Prostate gland (tissue), 2 donors: ENCODE results near the gene C17orf78. TPM values are rescaled to one million over a fixed set of nuclear protein-coding genes. Genes with fewer than 3 reads are reported as not detected.
A peak's percentile ranks its signal among the peaks of the same experiment; 100 is the strongest.
"Not testable (repeated sequence)": the region's sequence is repeated elsewhere in the genome, so short reads cannot be mapped to it uniquely, and the experiment has no call there.

Source experiments
- DNase-seq: peaks from one replicate; pipeline ENCODE4 v3.0.0-alpha.2; 2019; ENCODE audit warnings: low spot score
- H3K27ac ChIP-seq, 2 donors: fragments of 200-600 bp; sonication (generic); 2 replicates each; pipeline ENCODE4 v1.5.1; 2017 to 2019
- H3K27me3 ChIP-seq: fragments of 200-600 bp; sonication (generic); replicated peaks from 2 replicates; pipeline ENCODE4 v1.5.1; 2019; ENCODE audit not compliant: insufficient read depth
- H3K36me3 ChIP-seq, 2 donors: fragments of 200-600 bp; sonication (generic); 1 replicate in 1 of 2; 2 replicates in 1 of 2; pipeline versions ENCODE4 v1.5.1 to v1.8.1; 2017 to 2019
- H3K4me1 ChIP-seq: fragments of 200-600 bp; sonication (generic); replicated peaks from 2 replicates; pipeline ENCODE4 v1.5.1; 2019
- H3K4me3 ChIP-seq, 2 donors: fragments of 200-600 bp; sonication (generic); 2 replicates each; pipeline ENCODE4 v1.5.1; 2017 to 2019
- H3K9me3 ChIP-seq: fragments of 200-600 bp; sonication (generic); 2 replicates; pipeline ENCODE4 v1.5.1; 2017
- POLR2A ChIP-seq: fragments of 450-650 bp; IDR thresholded peaks from one replicate; pipeline ENCODE4 v1.6.1; 2016; ENCODE audit warnings: antibody characterized with exemption, mild to moderate bottlenecking
- POLR2AphosphoS5 ChIP-seq: sonication (generic); formaldehyde crosslinking; IDR thresholded peaks from one replicate; pipeline ENCODE4 v1.6.1; 2017; ENCODE audit warnings: antibody characterized with exemption
- WGBS: methylation state at CpG from one replicate; pipeline ENCODE4 v1.1.5; 2018; 5-methylcytosine and 5-hydroxymethylcytosine counted together
- intact Hi-C: fragments of 100-400 bp; cut with DNase I; formaldehyde crosslinking; loops from one replicate; pipeline ENCODE4 v1.14.2; 2022
- total RNA-seq, 2 donors: library from RNA; depleted of rRNA; stranded (reverse); fragments of >200 nt; gene quantifications; one replicate each; pipeline ENCODE4 v1.1.0, GENCODE V29; 2016
- TF ChIP-seq, protein P1 (sequence below), 4 experiments: fragments of 200-600 bp in 2 of 4; fragments of 450-650 bp in 2 of 4; sonication (generic) in 2 of 4; IDR thresholded peaks; 1 replicate in 3 of 4; 2 replicates in 1 of 4; pipeline ENCODE4 v1.5.1; 2016 to 2019; ENCODE audit warnings: antibody characterized with exemption in 4 of 4, mild to moderate bottlenecking in 2 of 4, moderate library complexity in 2 of 4

C17orf78 gene
- total RNA-seq, 2 donors from 2014 or later, result not detected

DNA sequence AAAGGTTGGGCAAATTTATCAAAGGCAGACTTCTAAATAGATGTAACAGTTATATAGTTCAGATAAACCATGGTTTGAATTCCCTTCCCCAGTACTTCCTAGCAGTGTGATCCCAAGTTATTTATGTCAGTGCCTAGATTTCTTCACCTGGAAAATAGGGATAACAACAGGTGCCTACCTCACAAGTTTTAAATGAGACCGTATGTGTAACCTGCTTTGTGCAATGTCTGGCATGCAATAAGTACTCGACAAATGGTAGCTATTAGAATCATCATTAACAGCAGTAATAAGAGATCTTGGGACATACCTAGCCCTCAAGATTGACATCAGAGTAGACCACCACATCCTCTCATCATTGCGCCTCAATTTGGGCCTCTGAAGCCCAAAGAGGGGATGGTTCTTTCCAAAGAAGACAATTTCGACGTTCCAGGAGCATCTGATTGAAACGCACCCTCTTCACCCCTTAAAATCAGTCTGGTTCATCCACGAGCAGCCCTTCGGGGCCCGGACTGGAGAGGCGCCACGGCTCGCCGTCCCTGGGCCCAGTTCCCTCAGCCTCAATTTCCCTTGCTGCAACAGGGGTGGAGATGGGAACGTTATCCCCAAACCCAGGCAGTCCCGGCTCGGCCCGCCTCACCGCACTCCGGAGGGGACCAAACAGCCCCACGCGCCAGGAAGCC lies 30.3 kb downstream of the C17orf78 start:
- H3K27ac ChIP-seq, result peak overlapping the region; percentile 85 to 88
- TF ChIP-seq POLR2A, result no peak
- TF ChIP-seq, protein P1, sequence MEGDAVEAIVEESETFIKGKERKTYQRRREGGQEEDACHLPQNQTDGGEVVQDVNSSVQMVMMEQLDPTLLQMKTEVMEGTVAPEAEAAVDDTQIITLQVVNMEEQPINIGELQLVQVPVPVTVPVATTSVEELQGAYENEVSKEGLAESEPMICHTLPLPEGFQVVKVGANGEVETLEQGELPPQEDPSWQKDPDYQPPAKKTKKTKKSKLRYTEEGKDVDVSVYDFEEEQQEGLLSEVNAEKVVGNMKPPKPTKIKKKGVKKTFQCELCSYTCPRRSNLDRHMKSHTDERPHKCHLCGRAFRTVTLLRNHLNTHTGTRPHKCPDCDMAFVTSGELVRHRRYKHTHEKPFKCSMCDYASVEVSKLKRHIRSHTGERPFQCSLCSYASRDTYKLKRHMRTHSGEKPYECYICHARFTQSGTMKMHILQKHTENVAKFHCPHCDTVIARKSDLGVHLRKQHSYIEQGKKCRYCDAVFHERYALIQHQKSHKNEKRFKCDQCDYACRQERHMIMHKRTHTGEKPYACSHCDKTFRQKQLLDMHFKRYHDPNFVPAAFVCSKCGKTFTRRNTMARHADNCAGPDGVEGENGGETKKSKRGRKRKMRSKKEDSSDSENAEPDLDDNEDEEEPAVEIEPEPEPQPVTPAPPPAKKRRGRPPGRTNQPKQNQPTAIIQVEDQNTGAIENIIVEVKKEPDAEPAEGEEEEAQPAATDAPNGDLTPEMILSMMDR (IDR thresholded peaks at IDR 0.05), result no peak
- TF ChIP-seq POLR2AphosphoS5, result no peak
- no peaks in the 10 kb centered on the region for H3K4me1 ChIP-seq
- intact Hi-C loops, result loop anchor here (2.0 kb wide), 1 partner anchor 85 kb away; no protein-coding TSS in a partner anchor
- no peaks in the 10 kb centered on the region for H3K27me3 ChIP-seq
- no peaks in the 10 kb centered on the region for H3K9me3 ChIP-seq
- H3K4me3 ChIP-seq, result peak overlapping the region; percentile 67 to 84
- DNase-seq, result no peak
- no peaks in the 10 kb centered on the region for H3K36me3 ChIP-seq
- under 1% methylated on average over 21 of the region's 21 CpGs for WGBS

DNA sequence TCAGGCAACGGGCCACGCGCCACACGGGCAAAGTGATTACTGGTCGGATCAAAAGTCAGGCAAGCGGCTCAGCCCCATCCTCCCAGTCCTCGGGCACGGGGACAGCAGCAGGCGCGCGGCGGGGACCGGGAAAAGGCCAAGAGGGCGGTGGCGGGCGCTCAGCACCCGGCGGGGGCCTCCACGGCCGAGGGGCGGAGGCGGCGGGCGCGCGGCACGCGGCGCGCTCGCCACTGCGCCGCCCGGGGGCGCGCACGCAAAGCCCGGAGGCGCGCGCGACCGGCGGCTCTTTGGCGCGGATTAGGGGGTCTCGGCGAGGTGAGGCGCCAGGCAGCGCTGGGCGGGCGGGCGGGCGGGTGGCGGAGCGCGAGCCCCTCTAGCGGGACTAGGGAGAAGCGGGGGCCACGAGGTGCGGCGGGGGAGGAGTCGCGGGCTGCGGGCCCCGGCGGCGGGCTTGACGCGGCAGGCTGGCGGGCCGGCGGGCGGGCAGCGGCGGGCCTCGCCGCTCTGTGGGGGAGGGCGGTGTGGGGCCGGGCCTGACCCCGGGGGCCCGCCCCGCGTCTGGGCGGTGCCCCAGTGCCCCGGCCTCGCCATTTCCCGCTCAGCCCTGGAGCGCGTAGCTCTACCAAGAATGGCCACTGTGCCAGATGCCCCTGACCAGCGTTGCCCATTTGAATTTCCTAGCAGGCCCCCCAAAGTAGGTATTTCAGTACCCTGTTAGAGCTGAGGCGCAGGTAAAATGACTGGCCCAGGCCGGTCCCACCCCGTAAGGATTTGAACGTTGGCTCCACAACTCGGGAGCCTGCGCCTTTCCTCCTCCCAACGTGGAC lies 31.1 kb downstream of the C17orf78 start, which contains the start of the genes ACACA and TADA2A:
Gene ACACA (minus strand): TSS at position 202 of the 827 bp plus-strand sequence. CDS start 537 bp downstream, outside the sequence.
Gene TADA2A (plus strand): TSS at position 252 of the 827 bp plus-strand sequence. CDS start 4,480 bp downstream, outside the sequence.
- TF ChIP-seq POLR2AphosphoS5 (peak; percentile 37), POLR2A (peak; percentile 58)
- TF ChIP-seq, protein P1 (IDR thresholded peaks at IDR 0.05), result peak in 2 of 4 experiments; percentile 19 to 39
- H3K27ac ChIP-seq, result peak within 1 kb of the TSS; percentile 85 to 88
- no peaks in the 10 kb centered on the region for H3K4me1 ChIP-seq
- intact Hi-C loops, result loop anchor here (2.0 kb wide), 1 partner anchor 84 kb away; no protein-coding TSS in a partner anchor
- no peaks in the 10 kb centered on the region for H3K9me3 ChIP-seq
- H3K4me3 ChIP-seq, result peak within 1 kb of the TSS; percentile 67 to 84
- DNase-seq, result peak; percentile 69
- under 1% methylated on average over 73 of the region's 98 CpGs for WGBS
- no peaks in the 10 kb centered on the region for H3K27me3 ChIP-seq
- peaks cover 0 to 5% of the 10 kb centered on the region in 2 donors for H3K36me3 ChIP-seq

DNA sequence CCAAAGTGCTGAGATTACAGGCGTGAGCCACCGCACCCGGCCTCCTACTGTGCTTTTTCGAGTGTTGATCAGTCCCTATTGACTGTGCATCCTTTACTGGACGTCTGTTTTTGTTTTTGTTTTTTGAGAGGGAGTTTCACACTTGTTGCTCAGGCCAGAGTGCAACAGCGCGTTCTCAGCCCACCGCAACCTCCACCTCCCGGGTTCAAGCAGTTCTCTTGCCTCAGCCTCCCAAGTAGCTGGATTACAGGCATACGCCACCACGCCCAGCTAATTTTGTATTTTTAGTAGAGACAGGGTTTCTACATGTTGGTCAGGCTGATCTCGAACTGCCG lies 32.3 kb downstream of the C17orf78 start:
- H3K4me1 ChIP-seq, DNase-seq, intact Hi-C loops, H3K27me3 ChIP-seq, H3K9me3 ChIP-seq, H3K27ac ChIP-seq, H3K36me3 ChIP-seq, H3K4me3 ChIP-seq: not testable (repeated sequence)
- WGBS, result 92% methylated on average over 13 of the region's 13 CpGs

DNA sequence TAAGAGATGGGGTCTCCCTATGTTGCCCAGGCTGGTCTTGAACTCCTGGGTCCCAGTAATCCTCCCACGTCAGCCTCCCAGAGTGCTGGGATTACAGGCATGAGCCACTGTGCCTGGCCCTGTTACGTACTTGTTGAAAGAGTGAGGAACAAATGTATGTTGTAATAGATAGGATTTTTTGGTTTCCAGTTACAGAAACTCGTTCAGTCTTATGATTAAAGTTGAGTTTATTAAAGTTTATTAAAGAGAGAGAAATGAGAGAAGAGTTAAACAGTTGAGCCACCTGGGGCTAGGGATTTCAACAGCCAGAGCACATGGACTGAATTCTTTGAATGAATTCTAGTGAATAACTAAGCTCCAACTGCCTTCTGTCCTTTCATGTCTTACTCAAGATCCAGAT lies 34.6 kb downstream of the C17orf78 start:
- TF ChIP-seq, protein P1 (IDR thresholded peaks at IDR 0.05), result no peak
- no peak for TF ChIP-seq POLR2AphosphoS5
- TF ChIP-seq POLR2A, result no peak
- H3K9me3 ChIP-seq, result no peaks in the 10 kb centered on the region

DNA sequence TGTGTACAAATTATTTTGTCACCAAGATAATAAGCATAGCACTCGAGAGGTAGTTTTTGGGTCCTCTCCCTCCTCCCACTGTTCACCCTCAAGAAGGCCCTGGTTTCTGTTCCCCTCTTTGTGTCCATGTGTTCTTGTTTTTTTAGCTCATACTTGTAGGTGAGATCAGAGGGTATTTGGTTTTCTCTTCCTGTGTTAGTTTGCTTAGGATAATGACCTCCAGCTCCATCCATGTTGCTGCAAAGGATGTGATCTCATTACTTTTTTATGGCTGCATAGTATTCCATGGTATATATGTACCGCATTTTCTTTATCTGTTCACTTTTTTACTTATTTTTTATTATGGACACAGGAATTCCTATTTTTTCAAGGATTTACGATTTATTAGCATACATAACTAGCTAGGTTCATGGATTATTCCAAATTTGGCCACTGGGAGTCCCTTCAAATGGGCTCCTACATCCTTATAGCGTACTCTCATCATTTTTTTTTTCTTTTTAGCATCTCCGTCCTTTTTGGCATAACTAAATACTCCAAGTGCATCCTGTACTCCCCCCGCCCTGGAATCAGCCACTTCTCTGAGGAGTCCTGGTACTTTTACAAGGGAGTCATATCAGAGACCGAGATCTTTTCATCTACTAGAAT lies 38.2 kb downstream of the C17orf78 start:
- H3K27ac ChIP-seq, result no peak overlapping the region
- H3K27me3 ChIP-seq, result no peaks in the 10 kb centered on the region
- TF ChIP-seq POLR2A (no peak), POLR2AphosphoS5 (no peak)
- TF ChIP-seq, protein P1 (IDR thresholded peaks at IDR 0.05), result no peak
- H3K4me1 ChIP-seq, result no peaks in the 10 kb centered on the region
- H3K9me3 ChIP-seq, result no peaks in the 10 kb centered on the region
- H3K36me3 ChIP-seq, result peaks cover 0 to 5% of the 10 kb centered on the region in 2 donors
- intact Hi-C loops, result no loop called here
- DNase-seq, result no peak
- no peak overlapping the region for H3K4me3 ChIP-seq
- WGBS, result 91% methylated on average over 7 of the region's 7 CpGs

More for the DNA sequence above, 34.6 kb downstream of the C17orf78 start:
- 79% methylated on average over 3 of the region's 3 CpGs for WGBS
- intact Hi-C loops, result no loop called here
- no peak for DNase-seq
- Histone ChIP-seq H3K27ac (no peak overlapping the region), H3K4me1 (no peaks in the 10 kb centered on the region), H3K4me3 (no peak overlapping the region), H3K27me3 (no peaks in the 10 kb centered on the region), H3K36me3 (peaks cover 0 to 5% of the 10 kb centered on the region in 2 donors)
